DND-41 (cell line): Measurements from ENCODE around the gene PLEKHA3.

Experiments
- ATAC-seq: fragments of 200-7000 bp; cut with Tn5 transposase; 3 replicates; pipeline ENCODE4 v1.9.1; 2021; ENCODE audit warnings: low read depth; ENCODE audit not compliant: insufficient read depth
- DNase-seq: peaks from one replicate; pipeline ENCODE4 v3.0.0-alpha.2; 2020
- H2AFZ ChIP-seq: 2 replicates; pipeline ENCODE4 v1.6.0; 2012; ENCODE audit warnings: low read depth, low read length
- H3K27ac ChIP-seq: 2 replicates; pipeline ENCODE4 v1.5.1; 2012; ENCODE audit warnings: low read length, inconsistent platforms
- H3K27me3 ChIP-seq: fragments of 200-600 bp; sonication (generic); 2 replicates; pipeline ENCODE4 v1.6.0; 2012; ENCODE audit warnings: low read length, mild to moderate bottlenecking, inconsistent platforms; ENCODE audit not compliant: insufficient read depth, poor library complexity
- H3K36me3 ChIP-seq: 2 replicates; pipeline ENCODE4 v1.5.1; 2012; ENCODE audit warnings: low read length, inconsistent platforms; ENCODE audit not compliant: insufficient read depth
- H3K4me1 ChIP-seq: 2 replicates; pipeline ENCODE4 v1.5.1; 2012; ENCODE audit warnings: mild to moderate bottlenecking, low read length; ENCODE audit not compliant: insufficient read depth
- H3K4me2 ChIP-seq: 2 replicates; pipeline ENCODE4 v1.6.0; 2012; ENCODE audit warnings: mild to moderate bottlenecking, moderate library complexity, low read length, inconsistent platforms; ENCODE audit not compliant: insufficient read depth
- H3K4me3 ChIP-seq, 2 experiments: fragments of 200-600 bp in 1 of 2; shearing (Covaris generic) in 1 of 2; 2 replicates each; pipeline ENCODE4 v1.5.1; 2012 to 2016; ENCODE audit warnings: inconsistent platforms in 2 of 2, low read length in 2 of 2, mild to moderate bottlenecking in 2 of 2, low read depth in 1 of 2, moderate library complexity in 1 of 2
- H3K79me2 ChIP-seq: 2 replicates; pipeline ENCODE4 v1.6.0; 2012; ENCODE audit warnings: low read length, inconsistent platforms; ENCODE audit not compliant: insufficient read depth
- H3K9ac ChIP-seq: 2 replicates; pipeline ENCODE4 v1.6.0; 2012; ENCODE audit warnings: low read depth, mild to moderate bottlenecking, inconsistent platforms, low read length, moderate library complexity
- H3K9me3 ChIP-seq: 2 replicates; pipeline ENCODE4 v1.5.1; 2012; ENCODE audit warnings: low read length, moderate library complexity, mild to moderate bottlenecking, inconsistent platforms; ENCODE audit not compliant: insufficient read depth, severe bottlenecking
- H4K20me1 ChIP-seq: 2 replicates; pipeline ENCODE4 v1.6.0; 2012; ENCODE audit warnings: low read length; ENCODE audit not compliant: insufficient read depth
- EZH2 ChIP-seq: IDR thresholded peaks from 3 replicates; pipeline ENCODE4 v1.6.1; 2012; ENCODE audit warnings: borderline replicate concordance, low read depth, mild to moderate bottlenecking, moderate library complexity, low read length, inconsistent platforms; ENCODE audit not compliant: severe bottlenecking
- TF ChIP-seq, protein P1 (sequence below): IDR thresholded peaks from 2 replicates; pipeline ENCODE4 v1.5.1; 2012; ENCODE audit warnings: borderline replicate concordance, low read length, moderate library complexity, mild to moderate bottlenecking; ENCODE audit not compliant: poor library complexity, severe bottlenecking; ENCODE audit errors: extremely low read depth

The PLEKHA3 gene

DNA sequence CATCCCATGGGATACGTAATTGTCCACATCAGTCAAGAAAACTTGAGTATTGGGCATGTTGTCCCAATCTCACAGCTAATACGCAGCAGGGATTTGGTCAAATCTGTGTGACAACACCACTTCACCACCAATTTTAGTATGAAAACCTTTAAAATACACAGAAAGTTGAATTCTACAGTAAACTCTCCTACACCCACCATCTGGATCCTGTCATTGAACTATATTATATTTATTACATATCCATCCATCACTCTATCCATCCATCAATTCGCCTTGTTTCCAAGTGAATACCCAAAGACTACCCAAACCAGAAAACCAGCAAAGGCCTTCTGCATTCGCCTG, 1.0 kb upstream of the PLEKHA3 start:
- Histone ChIP-seq H3K9me3 (no peaks in the 10 kb centered on the region), H3K4me3 (peak overlapping the region; percentile 88 to 90; a peak in 3 of 4 replicates), H3K36me3 (no peaks in the 10 kb centered on the region), H3K27me3 (no peaks in the 10 kb centered on the region), H4K20me1 (peaks cover 6% of the 10 kb centered on the region; the same call in 1 of the 2 replicates), H2AFZ (peak overlapping the region; percentile 96), H3K4me1 (peaks cover 64% of the 10 kb centered on the region), H3K4me2 (peak overlapping the region; percentile 69), H3K27ac (peak overlapping the region; percentile 95), H3K79me2 (peaks cover 66% of the 10 kb centered on the region), H3K9ac (peak overlapping the region; percentile 78)
- TF ChIP-seq, protein P1, sequence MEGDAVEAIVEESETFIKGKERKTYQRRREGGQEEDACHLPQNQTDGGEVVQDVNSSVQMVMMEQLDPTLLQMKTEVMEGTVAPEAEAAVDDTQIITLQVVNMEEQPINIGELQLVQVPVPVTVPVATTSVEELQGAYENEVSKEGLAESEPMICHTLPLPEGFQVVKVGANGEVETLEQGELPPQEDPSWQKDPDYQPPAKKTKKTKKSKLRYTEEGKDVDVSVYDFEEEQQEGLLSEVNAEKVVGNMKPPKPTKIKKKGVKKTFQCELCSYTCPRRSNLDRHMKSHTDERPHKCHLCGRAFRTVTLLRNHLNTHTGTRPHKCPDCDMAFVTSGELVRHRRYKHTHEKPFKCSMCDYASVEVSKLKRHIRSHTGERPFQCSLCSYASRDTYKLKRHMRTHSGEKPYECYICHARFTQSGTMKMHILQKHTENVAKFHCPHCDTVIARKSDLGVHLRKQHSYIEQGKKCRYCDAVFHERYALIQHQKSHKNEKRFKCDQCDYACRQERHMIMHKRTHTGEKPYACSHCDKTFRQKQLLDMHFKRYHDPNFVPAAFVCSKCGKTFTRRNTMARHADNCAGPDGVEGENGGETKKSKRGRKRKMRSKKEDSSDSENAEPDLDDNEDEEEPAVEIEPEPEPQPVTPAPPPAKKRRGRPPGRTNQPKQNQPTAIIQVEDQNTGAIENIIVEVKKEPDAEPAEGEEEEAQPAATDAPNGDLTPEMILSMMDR = no peak
- TF ChIP-seq EZH2 = no peak
- DNase-seq = no peak
- ATAC-seq = no peak

DNA sequence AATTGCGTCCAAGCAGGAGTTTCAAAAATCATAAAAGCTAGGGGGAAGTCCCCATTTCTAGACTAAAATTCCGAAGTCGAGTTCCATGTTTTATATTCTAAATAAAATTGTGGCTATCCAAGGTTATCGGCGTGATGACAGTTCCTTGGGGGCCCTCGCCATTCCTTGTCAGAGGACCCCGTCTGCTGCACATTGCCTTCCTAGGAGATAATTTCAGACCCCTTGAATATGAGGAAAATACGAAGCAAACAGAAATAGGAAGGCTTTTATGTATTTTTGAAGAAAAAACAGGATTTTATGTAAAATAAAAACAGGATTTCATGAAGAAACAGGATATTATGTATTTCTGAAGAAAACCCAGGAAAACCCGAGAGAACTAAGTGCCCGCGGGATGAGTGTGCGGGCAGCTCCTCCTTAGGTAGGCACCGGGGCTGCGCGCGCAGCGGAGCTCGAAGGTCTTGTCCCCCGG, 465 bp upstream of the PLEKHA3 start:
- Histone ChIP-seq H2AFZ (peak overlapping the region; percentile 96), H3K36me3 (no peaks in the 10 kb centered on the region), H3K27me3 (no peaks in the 10 kb centered on the region), H3K4me2 (peak overlapping the region; percentile 69), H3K4me1 (peaks cover 69% of the 10 kb centered on the region), H4K20me1 (peaks cover 10% of the 10 kb centered on the region; the same call in 1 of the 2 replicates), H3K9me3 (no peaks in the 10 kb centered on the region), H3K4me3 (peak overlapping the region; percentile 65 to 88; a peak in 3 of 4 replicates), H3K79me2 (peaks cover 71% of the 10 kb centered on the region), H3K9ac (peak overlapping the region; percentile 78), H3K27ac (peak overlapping the region; percentile 95)
- no peak; the same call in 2 of the 3 replicates for ATAC-seq
- no peak for DNase-seq
- TF ChIP-seq, protein P1 = no peak
- no peak for TF ChIP-seq EZH2

DNA sequence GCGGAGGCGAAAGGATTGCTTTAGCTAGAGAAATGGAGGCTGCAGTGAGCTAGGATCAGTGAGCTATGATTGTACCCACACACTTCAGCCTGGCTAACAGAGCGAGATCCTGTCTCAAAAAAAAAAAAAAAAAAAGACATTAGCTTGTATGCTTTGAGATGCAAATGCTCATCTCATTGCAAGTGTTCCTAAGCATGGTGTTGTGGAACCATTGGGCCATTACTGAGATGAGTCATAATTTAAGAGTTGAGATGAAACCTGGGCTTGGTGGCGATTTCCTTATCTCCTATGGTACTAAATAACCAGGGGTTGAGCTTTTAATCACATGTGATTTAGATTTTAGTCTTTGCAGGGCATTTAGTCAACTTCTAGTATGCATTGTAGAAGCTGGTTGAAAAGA, 2.2 kb downstream of the PLEKHA3 start:
- Histone ChIP-seq H3K4me3 (peak overlapping the region in 1 of 2 experiments; percentile 42; a peak in 2 of 4 replicates), H3K27ac (no peak overlapping the region), H2AFZ (no peak overlapping the region), H3K27me3 (no peaks in the 10 kb centered on the region), H3K36me3 (peaks cover 21% of the 10 kb centered on the region), H4K20me1 (peaks cover 12% of the 10 kb centered on the region; the same call in 1 of the 2 replicates), H3K9ac (peak overlapping the region; percentile 1; the same call in 1 of the 2 replicates), H3K4me2 (peak overlapping the region; percentile 69), H3K4me1 (peaks cover 52% of the 10 kb centered on the region), H3K9me3 (no peaks in the 10 kb centered on the region), H3K79me2 (peaks cover 79% of the 10 kb centered on the region)
- no peak for DNase-seq
- TF ChIP-seq, protein P1 = no peak
- TF ChIP-seq EZH2 = no peak
- no peak for ATAC-seq
